GM12801 (cell line): Measurements from ENCODE around the gene CHST11.

Experiments used
- TF ChIP-seq, protein P1 (sequence below): IDR thresholded peaks from one replicate; pipeline ENCODE4 v1.5.1; 2011; ENCODE audit warnings: control low read depth; ENCODE audit not compliant: insufficient read length; ENCODE audit errors: extremely low read depth

Gene CHST11

DNA sequence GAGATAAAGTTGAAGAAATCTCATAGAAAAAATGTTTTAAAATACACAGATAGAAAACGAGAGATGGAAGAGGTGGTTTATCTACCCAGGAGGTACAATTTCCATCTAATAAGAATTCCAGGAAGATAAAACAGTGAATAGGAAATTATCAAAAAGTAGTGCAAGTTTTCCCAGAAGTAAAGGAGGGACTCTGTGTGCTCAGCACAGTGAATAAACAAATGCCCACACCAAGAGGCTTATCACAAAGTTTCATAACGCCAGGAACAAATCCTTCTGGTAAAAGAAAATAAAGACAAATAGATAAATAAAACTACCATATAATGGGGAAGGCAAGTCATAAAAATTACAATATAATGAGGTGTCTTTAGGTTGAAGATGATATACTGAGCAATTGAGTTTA, 322.4 kb downstream of the CHST11 start:
- TF ChIP-seq, protein P1, sequence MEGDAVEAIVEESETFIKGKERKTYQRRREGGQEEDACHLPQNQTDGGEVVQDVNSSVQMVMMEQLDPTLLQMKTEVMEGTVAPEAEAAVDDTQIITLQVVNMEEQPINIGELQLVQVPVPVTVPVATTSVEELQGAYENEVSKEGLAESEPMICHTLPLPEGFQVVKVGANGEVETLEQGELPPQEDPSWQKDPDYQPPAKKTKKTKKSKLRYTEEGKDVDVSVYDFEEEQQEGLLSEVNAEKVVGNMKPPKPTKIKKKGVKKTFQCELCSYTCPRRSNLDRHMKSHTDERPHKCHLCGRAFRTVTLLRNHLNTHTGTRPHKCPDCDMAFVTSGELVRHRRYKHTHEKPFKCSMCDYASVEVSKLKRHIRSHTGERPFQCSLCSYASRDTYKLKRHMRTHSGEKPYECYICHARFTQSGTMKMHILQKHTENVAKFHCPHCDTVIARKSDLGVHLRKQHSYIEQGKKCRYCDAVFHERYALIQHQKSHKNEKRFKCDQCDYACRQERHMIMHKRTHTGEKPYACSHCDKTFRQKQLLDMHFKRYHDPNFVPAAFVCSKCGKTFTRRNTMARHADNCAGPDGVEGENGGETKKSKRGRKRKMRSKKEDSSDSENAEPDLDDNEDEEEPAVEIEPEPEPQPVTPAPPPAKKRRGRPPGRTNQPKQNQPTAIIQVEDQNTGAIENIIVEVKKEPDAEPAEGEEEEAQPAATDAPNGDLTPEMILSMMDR, result no peak

DNA sequence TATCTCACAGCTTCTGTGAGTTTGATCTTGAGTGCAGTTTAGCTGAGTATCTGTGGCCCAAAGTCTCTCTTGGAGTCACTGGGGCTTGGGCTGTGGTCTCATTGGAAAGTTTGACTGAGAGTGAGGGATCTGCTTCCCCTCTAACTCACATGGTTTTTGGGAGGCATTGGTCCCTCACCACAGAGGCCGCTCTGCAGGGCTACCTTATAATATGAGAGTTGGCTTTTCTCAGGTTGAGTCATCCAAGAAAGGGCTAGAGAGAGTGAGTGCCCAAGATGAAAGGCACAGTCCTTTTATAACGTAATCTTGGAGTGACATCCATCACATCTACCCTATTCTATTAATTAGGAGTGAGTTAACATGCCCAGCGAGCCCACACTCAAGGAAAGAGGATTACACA, 325.5 kb downstream of the CHST11 start:
- TF ChIP-seq, protein P1, result no peak

DNA sequence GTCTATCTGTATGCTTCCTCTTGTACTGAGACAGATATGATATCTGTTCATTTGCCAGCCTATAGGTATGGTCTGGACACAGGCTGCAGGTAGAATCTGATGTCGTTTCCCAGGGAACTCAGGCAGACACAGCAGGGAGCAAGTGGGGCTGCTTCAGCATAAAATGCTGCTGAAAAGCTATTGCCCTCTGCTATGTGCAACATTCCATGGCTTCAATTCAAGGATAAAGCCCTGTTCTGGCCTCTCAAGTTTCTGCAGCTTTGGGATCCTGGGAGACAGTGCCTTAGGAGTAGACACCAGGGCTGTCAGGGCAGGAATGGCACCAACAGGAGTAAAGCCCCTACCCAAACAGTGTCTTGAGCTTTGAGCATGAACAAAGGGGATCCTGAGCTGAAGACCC, 327.8 kb downstream of the CHST11 start:
- TF ChIP-seq, protein P1, result no peak

DNA sequence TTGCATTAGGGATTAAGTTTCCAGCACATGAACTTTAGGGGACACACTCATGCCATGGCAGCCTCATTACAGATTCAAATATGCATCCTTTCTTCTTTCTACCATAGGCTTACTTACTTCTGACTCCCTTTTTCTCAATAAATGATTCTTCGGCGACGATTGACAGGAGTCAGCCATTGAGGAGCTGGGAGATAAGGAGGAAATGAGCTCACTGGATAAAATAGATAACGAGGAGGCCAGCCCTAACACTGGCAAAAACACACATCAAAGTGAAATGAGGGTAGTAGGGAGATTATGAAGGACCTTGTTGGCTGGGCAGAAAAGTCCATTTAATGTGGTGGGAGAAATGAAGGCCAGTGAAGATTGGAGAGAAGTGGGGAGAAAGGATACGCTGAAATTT, 329.1 kb downstream of the CHST11 start:
- TF ChIP-seq, protein P1, result no peak

DNA sequence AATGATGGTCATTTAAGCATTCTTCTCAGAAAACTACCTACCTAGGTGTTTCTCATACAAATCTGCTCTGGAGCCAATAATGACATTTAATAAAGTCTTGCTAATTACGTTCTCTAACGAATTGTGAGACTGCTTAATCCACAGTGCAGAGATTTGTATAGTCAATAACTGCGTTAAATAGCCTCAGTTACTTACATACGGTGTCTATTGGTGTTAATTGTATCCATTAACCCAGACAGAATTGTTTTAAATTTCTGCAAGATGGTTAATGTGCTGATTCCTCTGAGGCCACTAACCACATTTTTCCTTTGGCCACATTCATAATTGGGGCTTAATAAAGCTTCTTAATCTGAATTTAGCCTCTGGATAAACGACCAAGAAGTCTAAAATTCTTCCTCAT, 329.6 kb downstream of the CHST11 start:
- TF ChIP-seq, protein P1, result no peak

DNA sequence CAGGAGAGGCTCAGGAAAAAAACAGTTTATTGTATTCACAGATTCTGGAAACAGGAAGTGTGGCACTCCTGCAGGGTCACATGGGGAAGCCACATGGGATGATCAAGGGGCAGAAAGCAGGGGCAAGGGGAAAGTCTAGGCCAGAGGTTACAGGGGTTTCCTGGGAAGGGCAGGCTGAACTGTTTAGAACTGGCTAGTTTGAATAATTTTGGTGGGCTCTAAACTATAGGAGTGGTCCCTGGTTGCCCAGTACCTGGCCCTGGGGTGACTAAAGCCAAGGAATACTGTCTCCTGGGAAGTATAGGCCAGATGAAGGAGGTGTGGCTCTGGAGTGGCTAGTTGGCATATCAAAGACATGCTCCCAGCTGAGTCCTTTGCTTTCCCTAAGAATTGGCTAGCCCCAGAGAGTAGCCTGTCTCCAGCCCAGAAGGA, 332.1 kb downstream of the CHST11 start:
- TF ChIP-seq, protein P1, result no peak

DNA sequence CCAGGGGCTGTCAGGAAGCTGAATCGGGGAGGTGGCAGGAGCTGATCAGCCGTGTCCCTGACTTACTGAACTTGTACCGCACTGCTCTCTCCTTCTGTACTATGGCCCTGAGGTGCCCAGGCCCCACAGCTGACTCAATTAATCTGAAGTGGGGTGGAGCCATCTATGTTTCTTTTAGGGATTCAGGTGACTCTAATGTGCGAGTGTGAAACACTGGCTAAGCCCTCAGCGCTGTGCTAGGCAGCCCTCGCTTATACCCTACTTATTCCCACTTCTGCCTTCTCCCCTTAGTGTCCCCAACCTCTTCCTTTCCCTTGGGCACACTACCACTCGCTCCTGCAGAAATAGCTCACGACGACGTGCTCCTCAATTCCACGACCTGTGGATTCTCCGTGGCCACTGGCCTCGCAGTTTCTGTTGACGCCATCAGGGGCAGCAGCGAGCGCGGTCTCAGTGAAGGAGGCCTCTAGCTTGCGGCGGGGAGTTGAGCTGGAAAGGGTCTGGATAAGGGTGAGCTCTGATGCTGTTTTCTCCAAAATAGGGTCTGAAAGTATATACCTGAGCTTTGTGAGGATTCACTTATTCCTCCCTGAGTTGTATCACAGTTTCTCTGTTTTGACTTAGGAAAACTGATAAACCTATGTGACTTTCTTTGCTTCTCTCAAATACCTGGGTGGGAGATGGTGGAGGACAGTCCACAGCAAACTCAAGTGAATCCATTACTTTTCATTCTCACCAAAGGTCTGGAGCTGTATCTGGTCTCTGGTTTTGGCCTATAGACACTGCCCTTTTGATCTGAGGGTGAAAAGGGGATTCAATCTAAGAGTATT, 333.8 kb downstream of the CHST11 start:
- TF ChIP-seq, protein P1, result no peak
